RWPE2 (cell line): Measurements from ENCODE around the gene RNASE4.

Experiments
- ATAC-seq: fragments of 200-7000 bp; cut with Tn5 transposase; 3 replicates; pipeline ENCODE4 v1.9.1; 2021; ENCODE audit warnings: low read depth
- DNase-seq: peaks from one replicate; pipeline ENCODE4 v3.0.0-alpha.2; 2020; ENCODE audit warnings: low spot score
- H3K27ac ChIP-seq: fragments of 450-650 bp; 2 replicates; pipeline ENCODE4 v1.5.1; 2017; ENCODE audit warnings: mild to moderate bottlenecking; ENCODE audit not compliant: poor library complexity, severe bottlenecking
- H3K27me3 ChIP-seq: fragments of 250-450 bp; sonication (Bioruptor Pico); 2 replicates; pipeline ENCODE4 v1.5.1; 2021; ENCODE audit warnings: mild to moderate bottlenecking, moderate library complexity; ENCODE audit not compliant: insufficient read depth, poor library complexity, severe bottlenecking
- H3K36me3 ChIP-seq: fragments of 250-450 bp; sonication (Bioruptor Pico); 2 replicates; pipeline ENCODE4 v1.5.1; 2020; ENCODE audit warnings: low read depth, mild to moderate bottlenecking, moderate library complexity
- H3K4me1 ChIP-seq: fragments of 250-450 bp; sonication (Bioruptor Pico); 2 replicates; pipeline ENCODE4 v1.5.1; 2021; ENCODE audit warnings: mild to moderate bottlenecking, moderate library complexity; ENCODE audit not compliant: insufficient read depth, poor library complexity, severe bottlenecking
- H3K4me3 ChIP-seq: fragments of 250-450 bp; sonication (Bioruptor Pico); 2 replicates; pipeline ENCODE4 v1.5.1; 2021; ENCODE audit warnings: mild to moderate bottlenecking, moderate library complexity; ENCODE audit not compliant: severe bottlenecking
- H3K9me3 ChIP-seq: fragments of 250-450 bp; sonication (Bioruptor Pico); 2 replicates; pipeline ENCODE4 v1.5.1; 2021; ENCODE audit warnings: mild to moderate bottlenecking, moderate library complexity; ENCODE audit not compliant: severe bottlenecking
- CTCF ChIP-seq: fragments of 450-650 bp; IDR thresholded peaks from one replicate; pipeline ENCODE4 v1.5.1; 2017; ENCODE audit warnings: mild to moderate bottlenecking, moderate library complexity; ENCODE audit not compliant: poor library complexity, severe bottlenecking

The RNASE4 gene

GRCh38 chr14:20645481-20645880, 38.9 kb upstream of the RNASE4 start:
- TF ChIP-seq CTCF, result no peak
- H3K27ac ChIP-seq, result no peak overlapping the region
- no peaks in the 10 kb centered on the region for H3K9me3 ChIP-seq
- DNase-seq, result no peak
- no peaks in the 10 kb centered on the region for H3K36me3 ChIP-seq
- no peak; the same call in 2 of the 3 replicates for ATAC-seq
- H3K4me3 ChIP-seq, result no peak overlapping the region
- H3K4me1 ChIP-seq, result no peaks in the 10 kb centered on the region
- H3K27me3 ChIP-seq, result no peaks in the 10 kb centered on the region

- ATAC-seq (peak; percentile 63), DNase-seq (no peak)
- no peak overlapping the region for H3K27ac ChIP-seq
- peak overlapping the region; percentile 30 for H3K4me3 ChIP-seq
- peaks cover 22% of the 10 kb centered on the region for H3K27me3 ChIP-seq
- H3K9me3 ChIP-seq, result no peaks in the 10 kb centered on the region
- no peak for TF ChIP-seq CTCF
- H3K36me3 ChIP-seq, result no peaks in the 10 kb centered on the region
- peaks cover 4% of the 10 kb centered on the region for H3K4me1 ChIP-seq
These were observed 31.1 kb upstream of the RNASE4 start for GRCh38 chr14:20652996-20653975.

GRCh38 chr14:20655851-20656250, 28.5 kb upstream of the RNASE4 start:
- DNase-seq (no peak), ATAC-seq (no peak)
- no peak overlapping the region for H3K4me3 ChIP-seq
- no peaks in the 10 kb centered on the region for H3K36me3 ChIP-seq
- H3K9me3 ChIP-seq, result no peaks in the 10 kb centered on the region
- H3K27me3 ChIP-seq, result peaks cover 22% of the 10 kb centered on the region
- no peak overlapping the region for H3K27ac ChIP-seq
- TF ChIP-seq CTCF, result no peak
- H3K4me1 ChIP-seq, result peaks cover 4% of the 10 kb centered on the region

- ATAC-seq, result no peak
- no peak for TF ChIP-seq CTCF
- Histone ChIP-seq H3K4me3 (no peak overlapping the region), H3K36me3 (no peaks in the 10 kb centered on the region), H3K9me3 (no peaks in the 10 kb centered on the region), H3K4me1 (peaks cover 4% of the 10 kb centered on the region), H3K27ac (no peak overlapping the region), H3K27me3 (peaks cover 22% of the 10 kb centered on the region)
- DNase-seq, result no peak
These were observed 28.1 kb upstream of the RNASE4 start for GRCh38 chr14:20656274-20656673.
